H1 (cell line): ENCODE measurements around the gene WDFY1. TPM values are rescaled to one million over a fixed set of nuclear protein-coding genes. Genes with fewer than 3 reads are reported as not detected.

Experiments used
- CEBPB ChIP-seq: IDR thresholded peaks from 2 replicates; pipeline ENCODE4 v1.6.1; 2012; ENCODE audit warnings: low read depth, low read length
- FOSL1 ChIP-seq: IDR thresholded peaks from 2 replicates; pipeline ENCODE4 v1.6.1; 2011; ENCODE audit warnings: mild to moderate bottlenecking, low read depth, low read length, moderate library complexity; ENCODE audit not compliant: insufficient read depth
- RAD21 ChIP-seq, 2 experiments: IDR thresholded peaks in 1 of 2; conservative IDR thresholded peaks in 1 of 2; 2 replicates each; pipeline ENCODE4 v1.6.1; 2011; ENCODE audit warnings: low read depth in 2 of 2, low read length in 2 of 2, improper control_type of control experiment in 1 of 2, inconsistent platforms in 1 of 2, mild to moderate bottlenecking in 1 of 2, moderate library complexity in 1 of 2
- polyA plus RNA-seq, 7 experiments: library from polyadenylated mRNA; depleted of rRNA in 3 of 7; stranded (reverse) in 5 of 7; unstranded in 2 of 7; fragments of >200 nt in 5 of 7; fragments of 200-250 nt in 2 of 7; gene quantifications; 1 replicate in 5 of 7; 2 replicates in 1 of 7; 4 replicates in 1 of 7; pipeline versions ENCODE4 v1.2.1 to v1.2.3, GENCODE V29; 2011 to 2013; ENCODE audit warnings: missing spikeins in 2 of 7, mixed read lengths in 2 of 7
- total RNA-seq: library from RNA; stranded (reverse); fragmentation: NEBNext Ultra II Directional; extraction: Animal tissue kit (Norgen Biotek cat#: 25700); gene quantifications from 2 replicates; pipeline ENCODE4 v1.2.1, GENCODE V29; 2021

The WDFY1 gene
- total and polyA plus RNA-seq, 2 of the 8 experiments (the other 6 are each of a cell fraction or from before 2014, with no cell fraction given), result 68.4 to 94.7 TPM

- TF ChIP-seq RAD21 (IDR thresholded peaks at IDR 0.05 in 1 of 2, conservative IDR thresholded peaks at IDR 0.05 in 1 of 2; ENCODE audit: low read depth in 2 of 2, low read length in 2 of 2) (0 out of 4 replicates have a peak, but pooled peaks of 1 of the 2 experiments have one; percentile 24), FOSL1 (no peak), CEBPB (peak; percentile 24)
Observed at GRCh38 chr2:223957092-223957851, 12.1 kb upstream of the WDFY1 start, which contains the start of gene MRPL44 (continued).
